Suppressor macrophage treated with lipopolysaccharide for 4 hours (primary cell): ENCODE results near the gene VSTM2L.
A peak's percentile ranks its signal among the peaks of the same experiment; 100 is the strongest.

Experiments used
- DNase-seq: peaks from one replicate; pipeline ENCODE4 v3.0.0-alpha.2; 2020

Gene VSTM2L

DNA sequence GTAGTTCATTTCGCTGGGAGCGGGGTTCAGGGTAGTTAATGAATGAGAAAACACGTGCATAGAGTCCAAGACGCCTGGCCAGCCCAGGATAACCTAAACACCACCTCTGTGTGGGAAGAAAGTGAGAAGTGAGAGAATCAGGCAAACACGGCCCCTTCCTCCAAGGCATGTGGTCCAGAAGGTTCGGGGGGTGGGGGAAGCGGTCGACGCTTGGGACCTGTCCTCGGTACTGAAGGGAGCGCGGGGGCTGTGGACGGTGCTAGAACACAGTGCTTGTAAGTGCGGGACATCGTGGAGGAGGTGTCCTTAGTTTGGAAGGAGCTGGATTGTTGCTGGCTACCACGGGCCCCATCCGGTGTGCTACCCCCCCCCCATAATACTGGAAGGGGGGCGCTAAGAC lies 1.7 kb upstream of the VSTM2L start:
- no peak for DNase-seq

DNA sequence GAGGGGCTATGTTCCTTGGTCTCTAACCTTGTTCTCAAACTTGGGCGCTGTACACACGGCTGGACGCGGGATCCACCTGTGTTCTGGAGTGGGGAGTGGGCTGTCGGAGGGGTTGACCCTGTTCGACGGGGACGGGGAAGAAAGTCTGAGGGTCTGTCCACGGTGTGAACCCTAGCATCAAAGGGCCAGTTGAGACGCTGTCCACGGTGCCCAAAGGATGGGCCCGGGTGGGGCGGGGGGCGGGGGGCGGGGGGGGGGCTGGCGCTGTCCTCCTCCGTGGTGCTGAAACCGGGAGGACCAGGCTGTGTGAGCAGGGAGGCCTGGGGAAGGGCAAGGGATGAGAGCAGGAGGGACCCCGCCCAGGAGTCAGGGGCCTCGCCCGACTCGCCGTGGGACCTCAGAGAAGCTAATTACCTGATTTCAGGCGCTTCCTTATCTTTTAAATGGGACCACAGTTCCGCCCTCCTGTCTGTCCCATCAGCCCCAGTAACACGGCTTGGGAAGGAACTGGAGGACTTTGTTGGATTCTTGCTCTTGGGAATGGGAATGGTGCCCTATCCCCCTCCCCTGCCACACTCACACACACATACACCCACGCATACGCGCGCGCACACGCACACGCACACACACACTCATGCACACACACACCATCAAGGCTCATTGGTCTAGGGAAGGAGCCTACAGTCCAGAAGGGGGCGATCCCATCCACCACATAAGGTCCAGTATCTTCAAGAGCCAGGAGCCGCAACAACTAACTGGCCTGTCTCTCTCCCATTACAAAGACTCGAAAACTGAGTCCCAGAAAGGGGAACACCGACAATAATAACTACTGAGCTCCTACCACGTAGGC lies 1.0 kb upstream of the VSTM2L start:
- DNase-seq: peak; percentile 41

DNA sequence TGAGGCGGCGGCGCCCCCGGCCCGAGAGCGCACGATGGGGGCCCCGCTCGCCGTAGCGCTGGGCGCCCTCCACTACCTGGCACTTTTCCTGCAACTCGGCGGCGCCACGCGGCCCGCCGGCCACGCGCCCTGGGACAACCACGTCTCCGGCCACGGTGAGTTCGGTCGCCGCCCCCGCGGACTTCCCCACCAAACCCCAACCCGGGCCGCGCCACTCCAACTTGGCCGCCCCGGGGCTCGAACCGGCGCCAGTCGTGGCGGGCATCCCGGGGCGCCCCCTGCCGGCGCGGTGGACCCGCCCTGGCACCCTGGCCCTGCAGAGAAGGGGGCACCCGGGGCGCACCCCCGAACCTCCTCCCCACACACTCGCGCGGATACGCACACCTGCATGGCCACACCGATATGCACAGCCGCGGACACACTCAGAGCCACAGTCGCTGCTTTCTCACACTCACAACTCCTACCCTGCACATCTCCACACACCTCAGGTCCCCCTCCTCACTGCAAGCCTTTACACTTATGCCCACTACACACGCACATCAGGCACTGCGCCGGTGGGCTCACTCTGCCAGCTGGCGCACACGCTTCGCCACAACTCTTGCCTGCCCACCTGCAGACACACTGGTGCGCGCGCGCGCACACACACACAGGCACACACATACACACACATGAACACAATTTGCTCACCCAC lies 535 bp downstream of the VSTM2L start:
- DNase-seq: no peak

DNA sequence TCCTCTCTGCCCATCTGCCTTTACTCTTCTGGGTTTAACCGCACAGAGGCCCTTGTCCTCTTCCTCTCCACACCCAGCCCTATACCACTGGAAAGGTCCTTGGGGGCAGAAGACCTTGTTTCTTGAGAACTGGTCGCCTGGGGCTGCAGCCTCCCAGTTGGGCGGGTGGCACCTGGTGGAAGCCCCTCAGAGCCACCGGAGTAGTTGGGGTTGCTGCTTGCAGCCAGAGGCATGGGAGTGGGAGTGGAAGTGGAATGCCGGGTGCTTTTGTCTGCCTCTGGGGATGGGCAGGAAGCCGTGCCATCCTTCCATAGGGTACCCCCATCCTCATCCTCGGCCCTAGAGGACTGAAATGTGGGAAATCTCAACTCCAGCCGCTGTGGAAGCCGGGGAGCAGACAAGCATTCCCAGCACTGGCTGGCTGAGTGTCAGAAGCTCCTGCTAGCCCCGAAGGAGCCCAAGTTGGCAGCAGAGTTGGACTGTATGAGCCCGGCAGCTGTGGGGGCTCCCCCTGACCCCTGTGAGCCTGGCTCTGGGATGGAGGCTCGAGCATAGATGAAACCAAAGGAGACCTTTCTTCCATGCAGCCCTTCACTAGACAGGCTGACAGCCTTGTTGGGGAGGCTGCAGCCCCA lies 1.2 kb downstream of the VSTM2L start:
- no peak for DNase-seq

DNA sequence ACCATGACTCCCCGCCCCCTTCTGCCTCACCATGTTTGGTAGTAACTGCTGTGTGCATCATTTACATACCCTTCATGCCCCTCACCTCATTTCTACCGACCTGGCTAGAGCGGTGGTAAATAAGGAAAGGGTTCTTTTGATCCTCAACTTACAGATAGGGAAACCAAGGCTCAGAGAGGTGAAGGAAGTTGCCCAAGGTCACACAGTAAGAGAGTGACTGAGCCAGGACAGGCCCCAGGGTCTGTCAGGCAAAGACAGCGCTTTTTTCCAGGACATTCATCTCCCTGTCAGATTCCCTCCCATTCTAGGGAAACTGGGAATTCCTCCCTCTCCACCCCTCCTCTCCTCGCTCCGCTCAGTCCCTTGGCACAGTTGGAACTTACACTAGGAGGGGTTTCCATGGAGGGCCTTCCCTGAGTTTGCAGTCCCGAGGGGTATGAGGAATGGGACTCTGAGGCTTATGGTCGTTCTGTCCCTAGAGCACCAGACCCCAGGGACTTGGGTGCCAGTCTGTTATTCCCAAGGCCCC lies 2.0 kb downstream of the VSTM2L start:
- DNase-seq: no peak

DNA sequence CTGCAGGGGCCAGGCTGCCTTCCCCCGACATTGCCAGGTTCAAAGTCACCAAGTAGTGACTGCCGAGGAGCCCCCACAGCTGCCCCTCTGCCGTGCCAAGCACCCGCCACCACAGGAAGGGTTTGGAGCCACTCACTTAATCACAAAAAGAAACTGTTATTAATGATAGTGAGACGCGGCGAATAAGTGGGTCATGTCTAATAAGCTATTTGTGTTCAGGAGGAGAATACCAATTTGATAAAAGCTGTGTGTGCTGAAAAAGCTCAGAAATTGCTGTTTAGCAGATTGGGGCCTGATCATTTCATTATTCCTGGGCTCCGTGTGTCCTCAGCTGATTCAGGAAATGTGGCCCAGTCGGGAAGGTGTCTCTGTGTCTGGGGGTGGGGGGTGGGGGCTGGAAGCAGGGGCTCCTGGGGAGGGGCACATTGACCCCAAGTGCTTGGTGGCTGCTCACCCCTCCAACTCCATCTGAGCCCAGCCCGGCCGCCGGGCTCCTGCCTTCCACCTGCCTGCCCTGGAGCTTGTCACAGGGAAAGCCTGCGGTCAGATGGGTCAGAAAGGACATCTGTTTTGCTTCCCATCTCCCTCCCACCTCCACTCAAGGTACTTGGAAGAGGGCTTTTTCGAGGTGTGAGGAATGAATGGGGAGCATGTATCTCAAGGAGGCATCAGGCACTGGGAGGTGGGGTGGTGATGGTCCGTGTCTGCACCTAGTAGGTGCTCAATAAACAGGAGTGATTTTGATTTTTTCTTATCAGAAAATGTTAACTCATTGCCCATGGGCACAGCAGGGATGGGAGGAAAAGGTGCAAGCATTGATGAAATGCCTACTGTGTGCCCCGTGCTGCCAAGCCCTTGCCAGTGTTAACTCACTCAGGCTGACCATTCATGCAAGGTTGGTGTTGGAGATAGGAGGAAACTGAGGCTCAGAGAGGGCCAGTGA lies 3.0 kb downstream of the VSTM2L start:
- DNase-seq: no peak

DNA sequence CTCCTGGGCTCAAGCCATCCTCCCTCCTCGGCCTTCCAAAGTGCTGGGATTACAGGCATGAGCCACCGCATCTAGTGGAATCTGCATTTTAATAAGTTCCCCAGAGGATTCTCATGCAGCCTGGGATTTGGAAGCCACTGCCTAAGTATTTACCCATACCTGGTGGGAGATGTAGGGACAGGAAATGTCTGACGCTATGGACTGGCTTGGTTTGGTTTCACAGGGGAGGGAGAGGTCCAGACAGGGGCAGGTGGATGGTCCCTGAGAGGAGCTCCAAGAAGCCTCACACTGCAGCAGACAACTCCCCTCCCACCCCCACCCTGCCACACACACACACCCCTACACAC lies 4.4 kb downstream of the VSTM2L start:
- no peak for DNase-seq

DNA sequence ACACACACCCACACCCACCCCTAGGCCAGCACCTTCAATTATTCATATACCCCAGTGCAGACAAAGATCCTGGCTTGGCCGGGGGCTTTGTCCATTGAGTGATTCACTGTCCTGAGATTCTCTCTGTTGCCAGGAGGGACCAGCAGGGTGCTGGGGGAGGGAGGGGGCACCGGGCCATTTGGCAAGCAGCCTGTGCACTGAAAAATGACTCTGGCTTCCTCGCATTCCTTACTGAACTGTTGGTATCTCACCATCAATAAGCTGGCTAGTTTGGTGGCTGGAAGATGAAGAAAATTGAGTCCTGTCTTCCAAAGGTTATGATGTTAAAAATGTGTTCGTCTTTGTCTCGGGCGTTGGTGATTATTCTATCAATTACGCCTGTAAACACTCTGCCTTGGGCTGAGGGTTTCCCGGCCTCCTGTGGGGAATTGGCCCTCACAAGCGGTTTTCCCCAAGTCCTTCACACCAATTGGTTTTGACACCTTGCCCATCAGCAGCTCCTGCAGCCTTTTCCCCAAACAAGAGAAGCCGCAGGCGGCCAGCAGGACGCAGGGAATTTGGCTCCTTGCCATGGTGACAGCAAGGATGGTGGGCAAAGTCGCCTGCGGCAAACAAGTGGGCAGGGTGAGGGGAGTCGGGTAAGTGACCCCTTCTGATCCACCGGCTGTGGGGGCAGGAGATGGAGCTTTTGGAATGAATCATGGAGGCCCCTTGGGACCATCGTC lies 4.9 kb downstream of the VSTM2L start:
- no peak for DNase-seq

DNA sequence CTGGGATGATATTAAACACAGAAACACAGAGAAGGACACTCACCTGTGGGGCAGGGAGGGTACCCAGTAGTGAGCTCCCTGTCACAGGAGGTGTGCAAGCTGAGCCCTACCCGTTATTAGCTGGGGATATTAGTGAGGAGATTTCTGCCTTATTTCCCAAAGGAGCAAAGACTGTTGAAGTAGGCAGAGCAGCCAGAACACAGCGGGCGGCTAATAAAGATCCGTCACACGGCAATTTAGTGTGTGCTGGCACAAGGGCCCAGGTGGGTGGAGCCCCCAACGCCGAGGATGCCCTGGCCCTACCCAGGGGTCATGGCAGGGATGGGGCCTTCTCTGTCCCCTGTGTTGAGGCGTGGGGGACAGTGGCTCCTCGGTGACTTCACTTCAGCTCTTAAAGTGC lies 8.3 kb downstream of the VSTM2L start:
- no peak for DNase-seq

DNA sequence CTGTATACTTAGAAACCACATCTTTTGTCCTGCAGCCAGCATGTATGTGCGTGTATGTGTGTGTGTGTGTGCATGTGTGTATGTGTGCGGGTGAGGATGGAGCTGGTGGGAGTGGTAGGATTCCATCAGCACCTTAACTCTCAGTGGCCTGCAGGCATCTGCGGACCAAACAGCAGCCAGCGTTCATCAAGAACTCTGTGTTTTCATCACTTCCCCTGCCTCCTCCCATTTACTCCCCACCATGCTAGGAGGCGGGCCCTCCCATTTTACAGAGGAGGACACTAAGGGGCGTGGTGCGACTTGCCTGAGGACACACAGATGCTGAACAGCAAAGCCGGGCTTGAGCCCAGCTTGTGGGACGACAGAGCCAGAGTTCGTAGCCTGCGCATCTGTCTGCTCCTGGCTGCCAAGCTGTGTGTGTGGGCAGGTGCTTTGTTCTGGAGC lies 8.9 kb downstream of the VSTM2L start:
- DNase-seq: no peak

DNA sequence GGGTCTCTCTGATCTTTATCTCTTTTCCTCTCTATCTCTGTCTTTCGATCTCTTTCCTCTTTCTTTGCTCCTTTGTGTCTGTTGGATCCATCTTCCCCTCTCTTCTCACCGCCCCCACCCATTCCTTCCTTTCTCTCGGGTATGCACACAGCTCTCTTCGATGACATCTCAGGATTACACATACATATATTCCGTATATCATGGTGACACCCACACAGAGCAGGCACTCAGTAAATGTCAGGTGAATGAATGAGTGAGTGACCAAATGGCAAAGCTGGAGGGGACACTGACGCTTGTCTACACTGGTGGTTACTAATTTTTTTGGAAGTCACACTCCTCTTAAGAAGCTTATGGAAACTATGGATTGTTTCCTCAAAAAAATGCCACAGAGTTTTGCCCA lies 9.9 kb downstream of the VSTM2L start:
- DNase-seq: no peak

DNA sequence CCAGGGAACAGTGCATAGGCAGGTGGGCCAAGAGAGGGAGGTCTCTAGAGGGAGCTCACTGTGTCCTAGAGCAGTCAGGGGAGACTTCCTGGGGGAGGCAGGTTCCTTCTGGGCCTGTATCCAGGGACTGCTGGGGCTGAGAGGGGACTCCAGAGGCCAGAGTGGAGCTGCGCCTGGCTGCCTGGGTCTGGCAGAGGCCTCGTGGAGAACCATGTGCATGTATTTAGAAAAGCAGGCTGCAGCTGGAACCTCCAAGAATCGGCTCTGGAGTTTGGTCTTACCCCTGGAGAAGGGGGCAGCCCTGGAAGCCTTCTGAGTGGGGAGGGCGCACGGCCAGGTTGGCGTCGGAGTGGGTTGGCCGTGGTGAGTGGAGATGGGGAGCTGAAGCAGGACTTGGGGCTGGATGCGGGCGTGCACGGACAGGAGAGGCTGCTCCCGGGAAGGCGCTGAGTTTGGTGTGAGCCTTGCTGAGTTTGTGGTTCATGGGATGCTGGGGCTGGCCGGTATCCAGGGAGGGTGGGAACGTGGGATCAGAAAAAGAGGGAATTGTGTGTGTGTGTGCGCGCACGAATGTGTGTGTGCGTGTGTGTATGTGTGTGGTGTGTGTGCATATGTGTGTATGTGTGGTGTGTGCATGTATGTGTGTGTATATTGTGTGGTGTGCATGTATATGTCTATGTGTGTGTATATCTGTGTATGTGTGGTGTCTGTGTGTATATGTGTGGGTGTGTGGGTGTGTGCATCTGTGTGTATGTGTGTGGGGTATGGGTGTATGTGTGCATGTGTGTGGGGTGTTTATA lies 10.8 kb downstream of the VSTM2L start:
- no peak for DNase-seq

DNA sequence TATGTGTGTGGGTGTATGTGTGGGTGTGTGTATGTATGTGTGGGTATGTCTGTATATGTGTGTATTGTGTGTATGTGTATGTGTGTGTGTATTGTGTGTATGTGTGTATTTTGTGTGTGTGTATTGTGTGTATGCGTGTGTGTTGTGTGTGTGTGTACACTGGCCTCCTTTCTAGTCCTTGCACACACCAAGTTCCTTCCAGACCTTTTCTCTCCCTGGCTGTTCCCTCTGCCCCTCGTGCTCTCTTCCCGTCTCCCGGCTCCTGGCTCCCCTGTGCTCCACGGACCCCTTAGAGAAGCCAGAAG lies 11.4 kb downstream of the VSTM2L start:
- no peak for DNase-seq

DNA sequence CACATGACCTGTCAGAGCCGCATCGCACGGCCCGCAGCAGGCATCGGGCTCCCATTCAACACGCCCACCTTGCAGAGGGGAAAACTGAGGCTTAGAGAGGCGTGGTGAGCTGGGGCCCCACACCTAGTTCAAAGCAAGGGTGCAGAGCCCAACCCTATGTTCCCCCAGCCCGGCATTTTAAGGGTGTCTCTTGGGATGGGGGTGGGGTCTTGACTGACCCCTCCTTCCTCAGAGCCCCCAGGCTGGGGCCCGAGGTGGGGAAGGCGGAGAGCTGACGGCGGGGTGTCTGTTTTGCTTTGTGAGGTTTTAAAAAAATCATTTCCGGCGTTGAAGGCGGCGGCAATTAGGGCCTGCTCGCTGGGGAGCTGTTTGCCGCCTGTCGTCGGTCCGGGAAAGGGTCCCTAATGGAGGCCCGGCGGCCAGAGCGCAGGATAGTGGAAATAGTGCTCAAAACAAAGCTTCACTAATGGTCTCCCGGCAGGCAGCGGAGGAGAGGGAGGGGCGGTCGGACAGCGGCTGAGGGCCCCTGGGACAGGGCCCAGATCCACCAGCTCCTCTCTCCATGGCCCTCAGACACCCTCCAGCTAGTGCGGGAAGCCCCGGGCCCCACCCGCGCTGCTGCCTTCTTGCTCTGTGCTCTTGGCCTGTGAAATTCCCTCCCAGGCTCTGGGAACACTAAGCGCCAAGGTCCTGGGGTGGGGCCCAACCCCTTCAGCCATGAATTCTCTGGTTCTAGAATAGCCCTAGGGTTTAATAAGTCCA lies 11.9 kb downstream of the VSTM2L start:
- DNase-seq: no peak

DNA sequence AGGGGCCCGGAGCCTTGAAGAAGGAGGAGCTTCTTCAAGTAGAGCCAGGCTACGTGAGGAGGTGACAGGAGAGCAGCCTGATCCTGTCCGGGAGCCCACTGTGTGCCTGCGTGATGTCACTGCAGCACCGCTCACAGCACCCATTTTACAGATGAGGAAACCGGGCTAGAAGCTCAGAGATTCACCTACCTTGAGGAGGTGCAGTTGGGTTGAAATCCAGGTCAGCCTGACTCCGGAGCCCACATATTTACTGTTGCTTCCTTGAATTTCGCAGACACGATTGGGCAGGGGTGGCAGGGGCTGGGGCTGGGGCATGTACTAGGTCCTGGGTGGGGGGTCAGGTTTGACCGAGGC lies 12.5 kb downstream of the VSTM2L start:
- DNase-seq: no peak

DNA sequence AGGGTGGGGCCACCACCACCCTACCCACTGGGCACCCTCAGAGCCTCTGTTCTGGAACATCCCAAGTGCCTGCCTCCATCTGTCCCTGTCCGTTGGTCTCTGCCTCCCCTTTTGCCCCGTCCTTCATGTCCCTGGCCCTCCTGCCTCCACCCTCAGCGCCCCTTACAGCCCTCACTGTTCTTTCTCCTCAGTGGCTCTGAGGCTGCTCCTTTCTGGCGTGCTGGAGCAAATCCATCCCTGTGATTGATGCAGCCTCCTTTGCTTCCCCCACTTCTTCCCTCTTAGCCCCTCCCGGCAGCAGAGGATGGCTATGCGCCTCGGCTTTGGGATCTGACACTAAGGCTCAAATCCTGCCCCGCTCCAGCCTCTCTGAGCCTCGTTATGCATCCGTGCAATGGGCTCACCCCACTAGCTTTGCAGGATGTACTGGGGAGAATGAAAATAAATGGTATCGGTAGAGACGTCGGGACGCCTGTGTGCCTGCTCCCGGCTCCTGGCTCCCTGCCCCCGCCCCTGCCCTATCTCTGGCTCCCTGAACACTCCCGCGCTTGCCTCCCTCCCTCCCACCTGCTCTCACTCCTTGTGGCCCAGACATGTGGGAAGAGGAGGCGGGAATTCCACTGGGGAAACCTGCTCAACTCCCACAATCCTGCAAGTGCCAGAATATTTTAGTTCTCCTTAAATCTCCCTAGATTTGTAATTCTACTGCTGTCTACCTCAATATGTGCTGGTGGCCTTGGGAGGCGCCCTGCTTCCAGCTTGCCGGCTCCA lies 13.1 kb downstream of the VSTM2L start:
- DNase-seq: no peak

DNA sequence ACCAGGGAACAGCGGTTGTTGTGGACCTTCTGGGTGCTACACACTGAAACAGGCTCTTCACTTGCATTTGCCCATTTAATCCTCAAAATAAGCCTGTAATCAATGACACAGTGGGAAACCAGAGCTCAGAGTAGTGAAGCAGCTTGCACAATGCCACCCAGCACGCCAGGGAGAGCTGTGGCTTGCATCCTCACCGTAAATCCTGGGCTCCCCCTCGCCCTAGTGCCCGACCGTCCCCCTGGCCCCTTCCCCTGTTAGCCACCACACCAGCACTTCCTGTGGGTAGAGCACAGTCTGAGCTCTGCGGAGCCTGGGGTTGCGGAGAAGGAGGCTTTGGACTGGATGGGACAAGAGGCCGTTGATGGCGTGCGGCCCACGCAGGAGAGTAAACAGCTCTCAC lies 14.5 kb downstream of the VSTM2L start:
- DNase-seq: no peak

DNA sequence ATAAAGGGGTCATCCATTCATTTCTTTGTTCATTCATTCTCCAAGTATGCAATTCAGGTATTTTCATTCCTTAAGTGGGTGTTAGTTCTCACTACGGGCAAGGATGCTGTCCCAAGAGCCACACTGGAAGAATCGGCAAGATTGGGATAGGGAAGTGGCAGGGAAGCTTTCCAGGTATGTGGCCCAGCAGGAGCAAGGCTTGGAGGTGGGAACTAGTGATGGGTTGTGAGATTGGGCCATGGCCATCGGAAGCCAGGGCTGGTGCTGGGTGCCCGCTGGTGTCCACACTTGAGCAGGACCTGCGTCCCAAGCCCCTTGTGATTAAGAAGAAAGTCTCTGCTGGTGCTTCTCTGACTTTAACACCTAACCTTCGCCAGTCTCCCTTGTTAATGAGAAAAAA lies 15.1 kb downstream of the VSTM2L start:
- no peak for DNase-seq

DNA sequence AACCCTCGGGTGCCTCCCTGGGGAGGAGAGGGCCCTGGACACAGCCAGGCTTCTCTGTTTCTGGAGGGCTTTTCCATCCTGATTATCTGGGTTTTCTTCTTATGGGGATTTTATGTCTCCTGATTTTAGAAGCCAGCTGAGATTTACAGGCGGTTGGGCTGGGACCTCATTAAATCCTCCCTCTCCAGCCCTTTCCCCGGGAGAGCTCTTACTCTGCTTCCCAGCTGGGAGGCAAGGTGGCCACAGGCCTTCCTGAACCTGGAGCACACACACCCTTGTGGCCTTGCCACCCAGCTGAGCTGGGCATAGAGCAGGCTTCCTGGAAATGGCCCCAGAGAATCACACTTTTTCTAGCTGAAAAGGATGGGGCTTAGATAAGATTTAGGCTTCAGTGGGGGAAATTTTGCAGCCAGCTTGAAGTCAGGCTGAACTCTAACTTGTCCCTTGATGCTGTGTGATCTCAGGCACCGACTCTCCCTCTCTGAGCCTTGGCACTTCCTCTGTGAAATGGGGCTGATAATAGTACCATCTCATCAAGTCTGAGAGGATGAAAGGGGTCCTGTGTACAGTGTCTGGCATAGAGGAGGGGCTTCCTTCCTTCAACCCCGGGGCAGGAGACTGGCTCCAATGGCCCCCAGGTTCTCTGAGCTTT lies 16.6 kb downstream of the VSTM2L start:
- DNase-seq: no peak
